Sigmoid colon (tissue), 4 donors: ENCODE measurements around the gene BMPER.

Source experiments
- CTCF ChIP-seq, 4 experiments: fragments of 450-650 bp in 3 of 4; fragments of 200-600 bp in 1 of 4; IDR thresholded peaks; one replicate each; pipeline ENCODE4 v1.5.1; 2016 to 2019; ENCODE audit warnings: antibody characterized with exemption in 4 of 4, mild to moderate bottlenecking in 3 of 4, moderate library complexity in 2 of 4
- EP300 ChIP-seq, 4 donors: sonication (generic); formaldehyde crosslinking; IDR thresholded peaks; one replicate each; pipeline ENCODE4 v1.6.1; 2017; ENCODE audit warnings: antibody characterized with exemption in 4 of 4
- POLR2A ChIP-seq, 2 donors: fragments of 450-650 bp; IDR thresholded peaks; one replicate each; pipeline ENCODE4 v1.6.1; 2016; ENCODE audit warnings: antibody characterized with exemption in 2 of 2, mild to moderate bottlenecking in 2 of 2, moderate library complexity in 2 of 2
- POLR2AphosphoS5 ChIP-seq, 4 donors: sonication (generic); formaldehyde crosslinking; IDR thresholded peaks; one replicate each; pipeline ENCODE4 v1.6.1; 2017; ENCODE audit warnings: antibody characterized with exemption in 4 of 4

GRCh38 chr7:33986451-33986850 is 81.1 kb downstream of the BMPER start:
- no peak for TF ChIP-seq CTCF (IDR thresholded peaks at IDR 0.05)
- no peak for TF ChIP-seq POLR2A (IDR thresholded peaks at IDR 0.05)
- no peak for TF ChIP-seq EP300 (IDR thresholded peaks at IDR 0.05)
- TF ChIP-seq POLR2AphosphoS5 (IDR thresholded peaks at IDR 0.05): no peak
